Activated CD4-positive, alpha-beta T cell treated with anti-CD3 and anti-CD28 coated beads, Interleukin-10, Interleukin-2, amounts not matched to agents 100 ng/mL and 50 ng/mL, durations not matched to agents 16 hours and 8 hours (primary cell): ENCODE results near the gene HDLBP.
A peak's percentile ranks its signal among the peaks of the same experiment; 100 is the strongest.

Experiments
- DNase-seq: peaks from one replicate; pipeline ENCODE4 v3.0.0-alpha.2; 2020

The HDLBP gene

GRCh38 chr2:241274127-241274526 lies 41.3 kb downstream of the HDLBP start:
- DNase-seq = no peak

- no peak for DNase-seq
Observed at GRCh38 chr2:241273210-241274020, 42.1 kb downstream of the HDLBP start.

GRCh38 chr2:241272303-241273209 lies 42.9 kb downstream of the HDLBP start:
- peak; percentile 65 for DNase-seq

- peak; percentile 70 for DNase-seq
Observed at GRCh38 chr2:241271706-241272302, 43.7 kb downstream of the HDLBP start.

GRCh38 chr2:241270531-241270930 lies 44.9 kb downstream of the HDLBP start:
- no peak for DNase-seq

GRCh38 chr2:241269707-241270520 lies 45.6 kb downstream of the HDLBP start:
- no peak for DNase-seq

- DNase-seq = no peak
Observed at GRCh38 chr2:241268716-241269445, 46.6 kb downstream of the HDLBP start.

- DNase-seq = no peak
Observed at GRCh38 chr2:241268306-241268705, 47.2 kb downstream of the HDLBP start.

GRCh38 chr2:241267249-241268067 lies 48.0 kb downstream of the HDLBP start:
- no peak for DNase-seq

GRCh38 chr2:241265506-241265905 lies 50.0 kb downstream of the HDLBP start:
- no peak for DNase-seq

GRCh38 chr2:241263061-241263460 lies 52.4 kb downstream of the HDLBP start:
- DNase-seq = no peak

GRCh38 chr2:241261628-241262027 lies 53.8 kb downstream of the HDLBP start:
- no peak for DNase-seq

GRCh38 chr2:241260911-241261310 lies 54.6 kb downstream of the HDLBP start:
- no peak for DNase-seq

GRCh38 chr2:241258505-241259280 lies 56.8 kb downstream of the HDLBP start:
- no peak for DNase-seq

- DNase-seq = no peak
Observed at GRCh38 chr2:241257419-241258032, 57.9 kb downstream of the HDLBP start.

- DNase-seq = no peak
Observed at GRCh38 chr2:241256168-241256545, 59.3 kb downstream of the HDLBP start.

GRCh38 chr2:241255542-241256167 lies 59.8 kb downstream of the HDLBP start:
- no peak for DNase-seq

GRCh38 chr2:241254904-241255351 lies 60.5 kb downstream of the HDLBP start:
- DNase-seq = no peak
